Measurements from ENCODE around the gene FBXL7. TPM values are rescaled to one million over a fixed set of nuclear protein-coding genes. Genes with fewer than 3 reads are reported as not detected.

The FBXL7 gene
- total and polyA plus RNA-seq, 2 of the 8 experiments (the other 6 are each of a cell fraction or from before 2014, with no cell fraction given), result 17.7 to 17.8 TPM

DNA sequence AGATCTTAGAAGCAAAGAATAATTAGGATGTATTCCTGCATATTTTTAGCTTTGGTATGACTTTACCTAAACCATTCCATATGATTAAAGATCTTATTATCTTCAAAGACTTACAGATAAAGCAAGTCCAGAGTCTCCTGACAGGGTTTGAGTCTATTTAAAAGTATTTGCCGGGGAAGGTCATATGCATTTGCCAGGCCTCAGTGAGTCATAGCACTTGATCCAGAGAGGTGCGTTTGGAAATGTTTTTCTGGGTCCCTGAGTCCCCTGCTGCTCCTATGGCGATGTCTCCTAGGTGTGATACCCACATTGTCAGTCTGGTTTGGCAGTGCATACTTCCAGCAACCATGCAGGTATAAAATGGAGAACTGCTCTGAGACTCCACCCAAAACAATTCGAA lies 217.0 kb downstream of the FBXL7 start (continued):
- no peak for TF ChIP-seq SRF (IDR thresholded peaks at IDR 0.05; ENCODE audit: low read depth, low read length)
- TF ChIP-seq RNF2 (IDR thresholded peaks at IDR 0.05; ENCODE audit: borderline replicate concordance, low read depth, low read length, missing control alignments, poor library complexity, severe bottlenecking), result no peak
- no peak for TF ChIP-seq GABPA (IDR thresholded peaks at IDR 0.05; ENCODE audit: borderline replicate concordance, insufficient read depth, low read length)

All from H1 (cell line).